Right ventricle myocardium inferior (tissue), 1 donor: ENCODE data around the gene CALHM3. TPM values are rescaled to one million over a fixed set of nuclear protein-coding genes. Genes with fewer than 3 reads are reported as not detected.

Experiments
- ATAC-seq: fragments of 200-7000 bp; cut with Tn5 transposase; one replicate; pipeline ENCODE4 v1.9.1; 2020; ENCODE audit warnings: mild to moderate bottlenecking, moderate library complexity
- DNase-seq: peaks from one replicate; pipeline ENCODE4 v3.0.0; 2021; ENCODE audit errors: missing footprints
- intact Hi-C: fragments of 100-400 bp; cut with DNase I; formaldehyde crosslinking; loops from one replicate; pipeline ENCODE4 v1.11.0; 2022
- total RNA-seq: library from RNA; stranded (reverse); fragmentation: NEBNext Ultra II Directional; extraction: Animal tissue kit (Norgen Biotek cat#: 25700); gene quantifications from one replicate; pipeline ENCODE4 v1.2.1, GENCODE V29; 2021
- donor health status: DM: no; HTN: yes; CAD: no; lungs with severe emphysema.

CALHM3 gene
- total RNA-seq, 1 donor from 2014 or later = not detected

DNA sequence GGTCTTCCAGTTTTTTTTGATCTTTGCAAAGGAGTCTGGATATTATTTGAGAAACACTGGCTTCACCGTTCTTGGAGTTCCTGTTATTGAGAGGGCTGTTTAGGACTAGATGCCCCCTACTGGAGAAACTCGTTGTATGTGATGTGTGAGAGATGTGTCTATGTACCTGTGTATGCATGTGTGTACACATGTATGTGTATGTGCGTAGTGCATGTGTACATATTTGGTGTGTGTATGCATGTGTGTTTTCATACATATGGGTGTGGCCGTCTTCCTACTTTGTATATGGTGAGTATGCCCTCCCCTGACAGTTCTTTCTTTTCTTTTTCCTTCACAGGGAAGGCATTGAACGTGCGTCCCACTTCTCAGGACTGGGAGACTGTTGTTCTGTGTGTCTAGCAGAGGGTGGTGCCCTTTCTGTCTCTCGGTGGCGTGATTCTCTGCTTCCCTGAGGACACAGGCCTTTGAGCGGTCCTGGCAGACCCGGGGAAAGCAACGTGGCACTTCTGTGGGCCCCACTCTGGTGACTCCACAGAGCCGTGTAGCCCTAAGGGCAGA is 3.0 kb upstream of the CALHM3 start:
- ATAC-seq (peak; percentile 59), DNase-seq (no peak)
- intact Hi-C loops = no loop called here

GRCh38 chr10:103480521-103480920 is 1.5 kb upstream of the CALHM3 start:
- intact Hi-C loops = no loop called here
- DNase-seq = no peak
- ATAC-seq = no peak

- intact Hi-C loops = no loop called here
- DNase-seq (no peak), ATAC-seq (no peak)
Measured at GRCh38 chr10:103478671-103479070, 369 bp downstream of the CALHM3 start.

DNA sequence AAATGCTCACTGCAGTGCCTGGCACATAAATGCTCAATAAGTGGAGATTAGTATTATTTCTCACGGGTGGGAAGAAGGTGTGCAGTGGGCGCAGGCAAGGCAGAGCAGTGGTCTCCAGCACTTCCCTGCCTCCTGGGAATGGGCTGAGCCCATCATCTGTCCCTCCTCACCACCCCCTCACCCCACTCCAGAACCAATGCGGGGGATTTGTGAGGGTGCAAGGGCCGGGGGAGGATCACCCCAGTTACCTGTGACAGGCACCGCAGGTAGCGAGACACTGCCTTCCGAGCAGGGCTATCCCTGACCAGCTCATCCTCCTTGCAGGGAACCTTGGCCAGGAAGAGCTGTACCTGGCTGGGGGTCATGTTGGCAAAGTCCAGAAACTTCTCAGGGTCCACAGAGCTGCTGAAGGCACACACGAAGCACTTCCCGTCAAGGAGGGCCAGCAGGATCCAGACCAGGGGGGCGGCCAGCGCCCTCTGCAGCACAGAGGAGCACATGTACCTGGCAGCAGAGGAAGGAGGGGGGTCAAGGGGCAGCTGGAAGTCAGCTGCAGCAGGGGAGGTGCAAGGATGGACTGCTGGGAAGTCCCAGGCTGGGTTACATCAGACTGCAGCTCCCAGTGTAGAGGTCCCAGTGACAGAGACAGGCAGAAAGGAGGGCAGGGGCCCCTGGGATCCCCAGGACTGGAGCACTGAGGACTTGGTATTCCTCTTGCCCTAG is 2.8 kb downstream of the CALHM3 start:
- DNase-seq (no peak), ATAC-seq (no peak)
- intact Hi-C loops = no loop called here

- no peak for ATAC-seq
- no peak for DNase-seq
- intact Hi-C loops = no loop called here
Measured at GRCh38 chr10:103475437-103475836, 3.6 kb downstream of the CALHM3 start.

DNA sequence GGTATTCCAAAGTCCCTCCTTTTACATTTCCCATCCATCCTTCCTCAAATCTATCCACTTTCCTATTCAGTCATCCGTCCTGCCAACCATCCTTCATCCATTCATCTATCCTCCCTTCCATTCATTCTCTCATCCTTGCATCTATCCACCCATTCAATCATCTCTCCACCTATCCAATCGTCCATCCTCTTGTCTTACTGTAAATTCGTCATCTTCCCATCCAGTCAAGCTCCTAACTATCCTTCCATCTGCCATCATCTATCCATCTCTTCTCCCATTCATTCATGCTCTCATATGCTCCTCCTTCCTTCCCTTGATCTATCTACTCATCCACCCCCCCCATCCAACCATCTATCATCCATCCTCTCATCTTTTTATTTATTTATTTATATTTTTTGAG is 5.0 kb downstream of the CALHM3 start:
- intact Hi-C loops = no loop called here
- ATAC-seq (no peak), DNase-seq (no peak)

DNA sequence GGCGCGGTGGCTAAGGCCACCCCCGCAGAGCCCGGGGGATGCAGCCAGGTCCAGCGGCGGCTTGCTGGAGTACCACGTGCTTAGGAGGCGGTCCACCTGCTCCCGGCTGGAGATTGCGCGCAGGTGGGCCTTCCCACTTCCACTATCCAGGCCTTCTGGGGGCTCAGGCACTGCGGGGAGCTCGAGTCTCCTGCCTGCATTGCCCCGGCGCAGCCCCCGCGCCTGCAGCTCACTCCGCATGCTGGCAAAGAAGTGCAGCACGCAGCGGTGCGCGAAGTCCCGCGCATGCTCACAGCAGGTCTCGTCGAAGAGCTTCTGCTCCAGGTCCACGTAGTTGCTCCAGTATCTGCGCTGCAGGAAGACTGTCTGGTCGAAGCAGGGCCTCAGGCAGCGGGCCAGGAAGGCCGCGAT is 5.8 kb downstream of the CALHM3 start:
- DNase-seq (no peak), ATAC-seq (no peak)
- intact Hi-C loops = no loop called here

DNA sequence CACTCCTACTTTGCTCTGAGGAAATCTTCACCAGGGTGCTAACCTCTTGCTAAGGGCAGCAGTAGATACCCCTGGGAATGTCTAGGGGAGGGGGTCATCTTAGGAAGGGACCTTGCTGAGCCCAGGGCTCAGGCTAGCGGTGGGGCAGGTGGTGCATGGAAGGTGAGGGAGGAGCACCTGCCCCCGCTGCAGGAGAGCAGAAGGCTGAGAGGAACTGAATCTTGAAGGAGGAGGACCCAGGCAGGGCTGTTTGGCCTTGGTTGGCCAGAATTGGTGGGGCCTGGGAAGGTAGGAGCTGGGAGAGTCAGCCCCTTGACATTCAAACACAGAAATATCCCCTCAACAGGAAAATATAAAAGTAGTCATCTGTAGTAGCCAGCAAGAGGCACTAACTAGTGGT is 7.0 kb downstream of the CALHM3 start:
- ATAC-seq = no peak
- intact Hi-C loops = no loop called here
- no peak for DNase-seq

DNA sequence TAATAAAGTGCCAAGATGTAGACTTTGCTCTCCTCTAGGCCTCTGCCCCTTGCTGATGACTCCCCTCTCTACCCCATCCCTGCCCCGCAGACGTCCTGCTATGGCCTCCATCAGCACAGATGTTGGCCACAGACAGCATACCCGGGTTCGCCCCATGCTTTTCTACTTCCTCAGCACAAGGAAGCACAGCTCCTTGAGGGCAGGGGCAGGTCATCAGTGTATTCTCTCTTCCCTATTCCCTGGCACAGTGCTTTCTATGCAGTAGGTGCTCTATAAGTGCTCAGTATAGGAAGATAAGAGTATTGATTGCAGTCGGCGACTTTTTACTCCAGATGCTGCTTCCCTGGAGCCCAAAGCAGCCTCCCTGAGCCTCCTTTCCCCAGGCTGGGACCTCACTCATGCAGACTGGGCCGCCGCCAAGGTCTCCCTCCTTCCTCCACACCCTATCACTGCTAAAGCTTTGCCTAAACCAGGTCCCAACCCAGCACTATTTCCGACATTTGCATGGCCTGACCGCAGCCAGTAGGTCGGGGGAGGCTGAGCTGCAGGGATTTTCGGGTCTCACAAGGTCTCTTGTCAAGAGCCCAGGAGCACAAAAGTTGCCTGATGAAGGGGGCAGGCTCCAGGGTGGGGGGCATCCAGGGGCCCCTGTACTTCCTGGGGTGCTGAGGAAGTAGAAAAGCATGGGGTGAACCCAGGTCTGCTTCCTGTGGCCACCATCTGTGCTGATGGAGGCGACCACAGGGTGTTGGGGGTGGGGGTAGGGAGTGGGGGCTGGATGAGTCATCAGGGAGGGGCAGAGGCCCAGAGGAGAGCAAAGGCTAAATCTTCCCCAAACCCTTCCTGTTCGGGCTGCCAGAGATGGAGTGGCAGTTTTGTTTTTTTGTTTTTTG is 8.0 kb downstream of the CALHM3 start:
- DNase-seq = peak; percentile 83
- intact Hi-C loops = no loop called here
- ATAC-seq = peak; percentile 72

DNA sequence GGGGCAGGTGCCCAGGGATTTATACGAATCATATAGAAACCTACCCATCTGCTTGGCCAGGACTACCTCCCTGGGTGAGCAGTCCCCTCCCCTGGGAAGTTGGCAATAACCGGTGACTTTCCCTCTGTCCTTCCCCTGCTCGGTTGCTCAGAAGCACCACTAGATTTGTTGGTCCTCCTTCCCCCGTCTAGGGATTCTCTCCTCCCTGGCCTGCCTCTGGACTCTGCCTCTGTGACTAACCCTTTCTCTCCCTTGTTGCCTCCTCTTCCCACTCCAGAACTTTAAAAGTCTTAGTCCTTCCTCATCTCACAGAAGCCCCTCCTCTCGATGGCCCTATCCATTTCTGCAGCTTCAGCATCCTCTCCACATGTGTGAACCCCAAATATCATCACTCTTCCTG is 9.8 kb downstream of the CALHM3 start:
- no peak for ATAC-seq
- no peak for DNase-seq
- intact Hi-C loops = no loop called here

DNA sequence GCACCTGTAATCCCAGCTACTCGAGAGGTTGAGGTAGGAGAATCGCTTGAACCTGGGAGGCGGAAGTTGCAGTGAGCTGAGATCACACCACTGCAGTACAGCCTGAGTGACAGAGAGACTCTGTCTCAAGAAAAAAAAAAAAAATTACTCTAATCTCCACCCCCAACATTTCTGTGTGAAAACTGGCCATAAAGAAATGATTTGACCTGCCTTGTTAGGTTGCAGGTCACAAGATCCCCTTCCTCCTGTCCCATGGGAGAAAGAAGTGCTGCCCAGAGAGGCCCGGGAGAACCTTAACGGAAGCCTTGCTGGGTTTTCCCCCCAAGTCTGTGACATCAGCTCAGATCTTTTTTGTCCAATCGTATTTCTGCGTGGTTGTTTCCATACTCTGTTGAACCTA is 11.6 kb downstream of the CALHM3 start:
- no peak for ATAC-seq
- intact Hi-C loops = no loop called here
- no peak for DNase-seq

DNA sequence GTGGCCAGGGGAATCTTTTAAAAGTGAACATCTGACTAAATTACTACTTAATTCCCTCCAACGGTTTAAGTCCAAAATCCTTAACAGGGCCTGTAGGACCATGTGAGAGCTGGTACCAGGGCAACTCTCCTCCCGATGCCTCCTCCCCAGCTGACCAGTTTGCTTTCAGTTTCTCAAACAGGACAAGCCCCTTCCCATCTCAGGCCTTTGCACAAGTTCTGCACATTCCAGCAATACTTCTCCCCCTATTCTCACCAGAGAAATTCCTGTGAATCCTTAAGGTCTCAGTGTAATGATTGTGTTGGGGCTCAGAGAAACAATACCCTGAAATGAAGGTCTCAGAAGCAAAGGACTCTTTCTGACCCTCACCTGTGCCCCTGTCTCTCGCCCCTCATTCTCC is 12.3 kb downstream of the CALHM3 start:
- no peak for DNase-seq
- no peak for ATAC-seq
- intact Hi-C loops = no loop called here

DNA sequence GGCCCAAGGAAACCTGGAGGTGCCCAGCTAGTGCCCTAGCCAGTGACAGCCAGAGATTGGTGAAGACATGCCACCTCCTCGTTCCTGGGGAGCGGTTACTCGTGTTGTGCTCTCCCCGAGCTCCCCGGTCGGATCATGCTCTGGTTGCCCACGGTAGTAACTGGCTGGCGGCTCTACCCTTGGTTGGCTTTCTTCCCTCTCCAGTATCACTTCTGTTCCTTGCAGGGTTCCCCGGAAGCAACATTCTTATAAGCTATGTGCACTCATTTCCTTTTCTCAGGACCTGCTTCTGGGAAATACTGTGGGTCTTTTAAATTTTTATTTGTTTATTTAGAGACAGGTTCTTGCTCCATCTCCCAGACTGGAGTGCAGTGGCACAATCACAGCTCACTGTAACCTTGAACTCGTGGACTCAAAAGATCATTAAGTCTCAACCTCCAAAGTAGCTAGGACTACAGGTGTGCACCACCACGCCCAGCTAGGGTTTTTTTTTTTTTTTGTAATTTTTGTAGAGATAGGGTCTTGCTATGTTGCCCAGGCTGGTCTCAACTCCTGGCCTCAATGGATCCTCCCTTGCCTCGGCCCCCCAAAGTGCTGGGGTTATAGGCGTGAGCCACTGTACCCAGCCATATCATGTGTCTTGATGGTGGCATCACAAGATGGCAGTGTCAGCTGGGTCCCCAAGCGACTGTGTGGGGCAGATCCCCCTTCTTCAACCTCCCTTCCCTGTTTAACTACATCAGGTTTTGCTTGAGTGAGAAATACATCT is 13.4 kb downstream of the CALHM3 start:
- ATAC-seq (no peak), DNase-seq (no peak)
- intact Hi-C loops = no loop called here

DNA sequence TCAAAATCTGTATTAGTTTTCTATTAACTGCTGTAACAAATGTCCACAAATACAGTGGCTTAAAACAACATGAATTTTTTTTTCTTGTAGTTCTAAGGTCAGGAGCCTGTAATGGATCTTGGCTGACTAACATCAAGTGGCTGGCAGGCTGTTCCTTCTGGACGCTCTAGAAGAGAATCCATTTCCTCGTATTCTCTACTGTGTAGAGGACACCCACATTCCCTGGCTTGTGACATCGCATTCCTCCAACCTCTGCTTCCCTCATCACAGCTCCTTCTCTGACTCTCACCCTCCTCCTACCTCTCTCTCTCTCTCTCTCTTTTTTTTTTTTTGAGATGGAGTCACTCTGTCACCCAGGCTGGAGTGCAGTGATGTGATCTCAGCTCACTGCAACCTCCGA is 15.5 kb downstream of the CALHM3 start:
- intact Hi-C loops = no loop called here
- ATAC-seq (no peak), DNase-seq (no peak)

- DNase-seq (peak; percentile 34), ATAC-seq (no peak)
- intact Hi-C loops = no loop called here
Measured at GRCh38 chr10:103459615-103460014, 19.4 kb downstream of the CALHM3 start.

GRCh38 chr10:103458720-103459119 is 20.3 kb downstream of the CALHM3 start, which contains the start of gene CALHM1:
CALHM1 (minus strand) TSS chr10:103458900; CDS start chr10:103458751, 149 bp downstream.
- intact Hi-C loops = no loop called here
- no peak for ATAC-seq
- peak; percentile 5 for DNase-seq

- no peak for ATAC-seq
- peak; percentile 55 for DNase-seq
- intact Hi-C loops = no loop called here
Measured at GRCh38 chr10:103457896-103458583, 21.0 kb downstream of the CALHM3 start.

DNA sequence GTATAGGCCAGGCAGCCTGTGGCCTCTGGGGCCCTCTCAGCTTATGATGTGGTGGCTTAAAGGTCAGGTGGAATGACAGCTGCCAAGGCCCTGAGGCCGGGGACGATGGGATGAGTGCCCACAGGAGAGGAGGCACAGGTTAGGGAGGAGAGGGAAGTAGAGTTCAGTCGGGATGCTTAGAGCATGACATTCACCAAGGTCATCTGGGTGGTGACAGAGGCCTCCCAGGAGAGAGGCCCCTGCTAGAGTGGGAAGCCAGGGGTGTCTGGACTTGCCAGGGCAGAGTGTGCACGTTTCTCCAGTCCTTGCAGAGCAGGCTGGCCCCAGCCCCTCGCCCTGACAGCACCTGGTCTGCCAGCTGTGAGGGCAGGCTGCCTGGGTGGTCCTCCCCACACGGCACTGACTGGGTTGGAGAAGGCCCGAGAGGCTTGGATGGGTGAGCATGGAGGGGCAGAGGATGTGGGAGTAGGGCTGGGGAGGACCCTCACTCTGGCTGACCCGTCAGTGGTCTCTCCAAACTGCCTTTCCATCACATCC is 21.8 kb downstream of the CALHM3 start:
- ATAC-seq = no peak
- no peak for DNase-seq
- intact Hi-C loops = no loop called here
